Fibroblast of the aortic adventitia (primary cell): Measurements from ENCODE around the gene CLDN25. TPM values are rescaled to one million over a fixed set of nuclear protein-coding genes. Genes with fewer than 3 reads are reported as not detected.

ENCODE experiments used
- DNase-seq: peaks from one replicate; pipeline ENCODE4 v3.0.0-alpha.2; 2010; ENCODE audit warnings: low read depth
- H3K4me3 ChIP-seq: 2 replicates; pipeline ENCODE4 v1.5.1; 2011; ENCODE audit warnings: low read depth, mild to moderate bottlenecking, control low read depth, low read length, moderate library complexity
- small RNA-seq: library from RNA; depleted of rRNA; stranded (forward); fragments of <200 nt; gene quantifications from one replicate; pipeline ENCODE3, GENCODE V24; 2012
- total RNA-seq: library from RNA; depleted of rRNA; stranded (reverse); fragments of >200 nt; gene quantifications from 2 replicates; pipeline ENCODE4 v1.2.3, GENCODE V29; 2012; ENCODE audit warnings: low replicate concordance
- TF ChIP-seq, protein P1 (sequence below): IDR thresholded peaks from 2 replicates; pipeline ENCODE4 v1.5.1; 2011; ENCODE audit warnings: mild to moderate bottlenecking, low read length, control low read depth, inconsistent platforms; ENCODE audit not compliant: insufficient read depth

The CLDN25 gene
- total RNA-seq, 1 donor: not detected

DNA sequence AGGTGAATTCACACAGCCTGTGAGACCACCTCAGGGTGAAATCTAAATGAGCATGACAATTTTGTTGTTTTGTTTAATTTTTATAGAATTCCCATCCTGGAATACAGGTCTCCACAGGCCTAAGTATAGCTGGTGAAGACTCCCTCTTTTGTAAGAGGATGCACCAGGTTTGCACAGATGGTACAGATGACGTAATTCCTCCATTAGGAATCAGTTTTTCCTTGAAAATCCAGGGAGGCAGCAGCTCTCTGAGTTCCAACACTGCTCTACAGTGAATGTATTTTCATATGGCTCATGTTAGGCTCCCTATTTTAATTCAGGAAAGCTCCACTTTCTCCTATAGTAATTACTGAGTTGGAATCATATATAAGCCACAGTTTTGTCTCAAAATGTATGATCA is 48.6 kb downstream of the CLDN25 start:
- TF ChIP-seq, protein P1, sequence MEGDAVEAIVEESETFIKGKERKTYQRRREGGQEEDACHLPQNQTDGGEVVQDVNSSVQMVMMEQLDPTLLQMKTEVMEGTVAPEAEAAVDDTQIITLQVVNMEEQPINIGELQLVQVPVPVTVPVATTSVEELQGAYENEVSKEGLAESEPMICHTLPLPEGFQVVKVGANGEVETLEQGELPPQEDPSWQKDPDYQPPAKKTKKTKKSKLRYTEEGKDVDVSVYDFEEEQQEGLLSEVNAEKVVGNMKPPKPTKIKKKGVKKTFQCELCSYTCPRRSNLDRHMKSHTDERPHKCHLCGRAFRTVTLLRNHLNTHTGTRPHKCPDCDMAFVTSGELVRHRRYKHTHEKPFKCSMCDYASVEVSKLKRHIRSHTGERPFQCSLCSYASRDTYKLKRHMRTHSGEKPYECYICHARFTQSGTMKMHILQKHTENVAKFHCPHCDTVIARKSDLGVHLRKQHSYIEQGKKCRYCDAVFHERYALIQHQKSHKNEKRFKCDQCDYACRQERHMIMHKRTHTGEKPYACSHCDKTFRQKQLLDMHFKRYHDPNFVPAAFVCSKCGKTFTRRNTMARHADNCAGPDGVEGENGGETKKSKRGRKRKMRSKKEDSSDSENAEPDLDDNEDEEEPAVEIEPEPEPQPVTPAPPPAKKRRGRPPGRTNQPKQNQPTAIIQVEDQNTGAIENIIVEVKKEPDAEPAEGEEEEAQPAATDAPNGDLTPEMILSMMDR: no peak
- H3K4me3 ChIP-seq: no peak overlapping the region
- no peak for DNase-seq

DNA sequence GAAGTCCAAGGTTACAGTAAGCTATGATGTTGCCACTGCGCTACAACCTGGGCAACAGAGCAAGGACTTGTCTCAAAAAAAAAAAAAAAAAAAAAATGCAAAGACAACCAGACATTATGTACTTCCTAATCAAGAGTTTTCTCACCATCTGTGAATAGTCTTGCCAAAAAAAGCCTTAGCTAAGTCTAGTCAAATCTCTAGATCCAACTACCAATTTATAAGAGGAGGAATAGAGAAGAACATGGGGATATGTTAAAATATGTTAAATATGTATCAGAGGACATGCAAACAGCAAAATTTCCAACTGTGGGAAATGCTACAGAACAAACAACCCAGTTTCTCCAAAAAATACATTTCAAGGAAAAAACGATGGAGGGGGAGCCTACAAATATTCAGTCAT is 50.2 kb downstream of the CLDN25 start:
- DNase-seq: no peak
- TF ChIP-seq, protein P1: no peak
- no peak overlapping the region for H3K4me3 ChIP-seq

Small RNA genes lying within 50 kb of the gene (small RNA-seq; reads per million reads assigned to genes)
- gene LRRC37A13P (not detected), gene RPS29P19 (not detected)

Other genes starting within 250 kb of the CLDN25 start
- gene TMPRSS5, start 73.5 kb upstream of the CLDN25 start, total RNA-seq: 0.09 TPM in 1 of 2 replicates, not detected in the other
- gene ZW10, start 6.1 kb upstream of the CLDN25 start, total RNA-seq: 10.5 and 26.7 TPM in 2 replicates
- 11.0 and 22.4 TPM in 2 replicates for gene USP28, start 95.8 kb downstream of the CLDN25 start, total RNA-seq
- gene HTR3B, start 125.0 kb downstream of the CLDN25 start, total RNA-seq: not detected in 2 replicates
- gene HTR3A, start 195.3 kb downstream of the CLDN25 start, total RNA-seq: not detected in 2 replicates